RCC 7860 (cell line): ENCODE measurements around the gene KRT76.

Experiments
- DNase-seq: peaks from one replicate; pipeline ENCODE4 v3.0.0-alpha.2; 2015; ENCODE audit warnings: low spot score
- FAIRE-seq: peaks from 2 replicates; lab custom pipeline; 2012; peaks lifted over from hg19 to GRCh38; lab: Jason Lieb, UNC

KRT76 gene

DNA sequence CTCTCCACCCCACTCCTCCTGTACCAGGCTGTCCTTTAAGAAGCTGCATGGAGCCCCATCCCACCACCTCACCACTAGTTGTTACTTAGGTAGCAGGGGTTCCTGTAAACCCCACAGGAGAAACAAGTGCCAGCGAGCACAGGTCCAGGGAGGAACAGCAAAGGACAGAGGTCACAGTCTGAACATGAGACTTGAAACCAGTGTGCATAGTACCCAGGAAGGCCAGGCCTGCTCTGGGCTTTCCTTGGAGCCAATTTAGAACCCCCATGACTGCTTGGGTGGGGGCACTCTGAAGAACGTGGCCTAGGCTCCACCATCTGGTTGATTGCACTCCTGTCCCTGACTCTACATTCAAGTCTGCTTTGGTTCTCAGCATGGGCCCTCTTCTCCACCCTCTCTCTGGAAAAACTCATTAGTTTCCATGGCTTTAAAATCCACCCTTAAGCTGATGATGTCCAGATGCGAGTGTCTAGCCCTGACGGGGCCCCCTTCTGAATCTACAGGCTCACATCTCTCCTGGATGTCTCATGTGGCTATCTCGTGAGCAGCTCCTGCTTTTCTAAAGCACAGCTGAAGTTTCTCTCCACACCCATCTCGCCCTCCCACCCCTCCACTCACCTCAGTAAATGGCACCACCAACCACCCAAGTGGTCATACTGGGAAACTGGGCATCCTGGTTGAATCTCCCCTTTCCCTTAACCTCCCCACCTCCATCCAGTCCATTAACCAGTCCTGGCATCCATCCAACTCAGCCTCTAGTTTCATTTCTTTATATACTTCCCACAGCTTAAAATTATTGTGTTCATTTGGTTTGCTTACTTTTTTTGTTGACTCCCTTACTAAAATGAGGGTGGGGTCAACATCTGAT, 10.4 kb upstream of the KRT76 start:
- FAIRE-seq = no peak
- DNase-seq = no peak

DNA sequence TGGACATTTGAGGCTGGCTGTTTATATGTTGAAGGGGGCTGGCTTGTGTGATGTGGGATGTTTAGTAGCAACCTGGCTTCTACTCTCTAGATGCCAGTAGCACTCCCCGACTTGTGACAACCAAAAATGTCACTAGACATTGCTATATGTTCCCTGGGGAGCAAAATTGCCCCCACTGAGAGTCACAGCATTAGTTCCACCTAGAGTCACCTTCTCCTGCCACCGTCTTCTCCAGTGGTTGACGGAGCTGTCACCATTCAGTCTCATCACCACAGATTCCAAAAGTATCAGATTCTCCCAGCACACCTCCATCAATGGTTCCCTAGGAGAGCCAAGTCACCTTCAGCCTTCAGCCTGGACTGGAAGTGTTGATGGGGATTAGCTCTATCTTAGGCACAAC, 7.8 kb upstream of the KRT76 start:
- no peak for DNase-seq
- no peak for FAIRE-seq

DNA sequence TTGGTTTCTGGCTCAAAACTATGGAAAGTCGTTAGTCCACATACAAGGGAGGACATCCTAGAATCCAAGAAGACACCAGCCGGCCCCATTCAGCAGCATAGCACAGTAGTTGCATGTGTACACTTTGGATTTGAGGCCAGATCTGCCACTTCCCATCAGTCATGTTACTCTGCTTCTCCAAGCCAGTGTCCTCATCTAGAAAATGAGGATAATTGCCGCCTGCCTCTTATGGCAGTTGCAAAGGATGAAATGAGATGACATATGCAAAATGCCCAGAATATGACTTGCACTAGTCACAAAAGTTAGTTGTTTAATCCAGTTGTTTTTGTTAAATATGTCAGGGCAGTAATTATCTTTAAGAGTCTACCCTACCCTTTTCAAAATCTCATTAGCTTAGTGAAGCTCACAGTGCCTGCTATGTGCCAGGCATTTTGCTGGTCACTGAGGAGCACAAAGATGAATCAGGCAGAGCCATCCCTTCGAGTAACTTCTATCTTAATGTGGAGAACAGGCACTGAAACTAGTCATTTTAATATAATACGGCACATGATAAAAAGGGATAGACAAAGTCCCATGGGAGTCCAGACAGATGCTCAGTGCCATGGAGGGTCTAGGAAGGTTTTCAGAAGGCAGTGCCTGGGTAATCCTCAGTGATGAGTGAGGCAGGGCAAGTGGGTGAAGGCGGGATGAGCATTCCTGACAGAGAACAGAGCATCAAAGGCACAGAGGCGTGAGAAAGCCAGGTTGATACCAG, 6.6 kb upstream of the KRT76 start:
- FAIRE-seq (no peak), DNase-seq (no peak)

DNA sequence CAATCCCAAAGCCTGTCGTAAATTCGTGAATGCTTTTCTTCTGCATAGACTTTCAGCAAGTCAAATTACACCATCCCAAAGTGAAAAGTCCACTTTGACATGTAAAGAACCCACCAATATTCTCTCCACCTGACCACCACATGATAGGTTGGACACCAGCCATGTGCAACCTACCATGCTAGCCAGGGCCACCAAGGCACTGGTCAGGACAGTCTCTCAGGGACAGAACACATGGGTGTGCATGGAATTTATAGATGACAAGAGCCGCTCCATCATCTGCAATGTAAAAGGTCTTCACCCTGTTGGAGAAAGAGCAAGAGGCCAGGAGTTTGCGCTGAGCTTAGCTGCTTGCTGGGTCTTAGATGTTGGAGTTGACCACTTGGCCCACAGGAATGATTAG, 5.4 kb upstream of the KRT76 start:
- FAIRE-seq (no peak), DNase-seq (no peak)

DNA sequence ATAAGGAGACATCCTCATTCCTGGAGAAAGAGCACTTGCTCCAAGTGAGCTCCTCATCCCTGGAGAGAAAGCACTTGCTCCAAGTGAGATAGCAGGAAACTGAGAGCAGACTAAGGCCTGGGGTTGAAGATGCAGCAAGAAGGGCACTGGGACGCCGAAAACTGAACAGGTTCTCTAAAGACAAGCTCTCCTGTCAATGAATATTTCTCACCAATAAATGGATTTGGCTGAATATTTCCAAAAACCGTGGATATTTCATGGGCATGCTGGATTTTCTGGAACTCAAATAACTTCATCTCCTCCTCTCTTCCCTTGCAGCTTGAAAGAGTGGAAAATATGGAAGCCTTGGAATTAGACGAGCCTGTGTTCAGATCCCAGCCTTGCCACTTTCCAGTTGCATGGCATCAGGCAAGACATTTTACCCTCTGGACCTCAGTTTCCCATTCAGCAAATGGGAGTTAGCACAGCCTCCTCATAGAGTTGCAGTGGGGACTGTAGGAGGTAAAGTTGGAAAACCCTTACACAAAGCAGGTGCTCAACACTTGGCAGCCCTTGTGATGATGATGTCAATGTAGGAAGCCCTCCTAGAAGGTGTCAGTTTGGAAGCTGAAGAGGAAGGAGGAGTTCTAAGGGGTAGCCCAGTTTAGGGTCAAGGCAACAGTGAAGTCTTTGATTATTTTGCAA, 4.4 kb upstream of the KRT76 start:
- DNase-seq (no peak), FAIRE-seq (no peak)

DNA sequence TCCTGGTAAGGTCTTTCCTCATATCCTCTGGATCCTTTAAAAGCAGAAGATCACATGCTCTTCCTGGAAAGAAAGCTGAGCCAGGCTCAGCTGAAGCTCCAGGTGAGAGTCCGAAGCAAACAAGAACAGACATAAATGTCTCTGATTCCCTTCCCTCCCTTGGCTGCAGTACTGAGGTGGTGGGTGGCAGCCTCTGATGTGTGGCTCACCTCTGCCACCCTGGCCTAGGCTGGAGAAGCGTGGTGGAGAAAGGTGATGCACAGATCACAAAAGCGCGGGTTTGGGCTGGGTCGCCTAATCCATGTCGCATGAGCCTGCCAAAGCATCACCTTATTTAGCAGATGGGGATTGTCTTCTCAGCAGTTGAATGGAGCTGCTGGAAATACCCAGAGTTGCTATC, 2.8 kb upstream of the KRT76 start:
- no peak for FAIRE-seq
- DNase-seq = no peak

DNA sequence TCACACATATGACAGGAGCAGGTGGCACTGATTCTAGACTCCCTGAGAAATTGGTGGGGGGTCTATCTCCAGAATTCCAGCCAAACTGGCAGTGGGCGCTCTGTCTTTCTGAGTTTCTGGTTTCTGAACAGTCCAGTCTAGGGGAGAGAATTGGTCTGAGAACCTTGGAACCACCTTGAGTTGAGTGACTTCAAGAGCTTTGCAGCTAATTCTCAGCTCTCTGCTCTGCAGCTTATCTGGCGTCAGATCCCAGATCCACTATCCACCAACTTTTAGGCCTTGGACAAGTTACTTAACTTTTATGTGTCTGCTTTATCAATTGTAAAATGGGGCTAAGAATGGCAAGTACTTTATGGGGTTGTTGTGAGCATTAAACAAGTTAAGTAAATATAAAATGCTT, 1.7 kb upstream of the KRT76 start:
- FAIRE-seq (no peak), DNase-seq (no peak)

DNA sequence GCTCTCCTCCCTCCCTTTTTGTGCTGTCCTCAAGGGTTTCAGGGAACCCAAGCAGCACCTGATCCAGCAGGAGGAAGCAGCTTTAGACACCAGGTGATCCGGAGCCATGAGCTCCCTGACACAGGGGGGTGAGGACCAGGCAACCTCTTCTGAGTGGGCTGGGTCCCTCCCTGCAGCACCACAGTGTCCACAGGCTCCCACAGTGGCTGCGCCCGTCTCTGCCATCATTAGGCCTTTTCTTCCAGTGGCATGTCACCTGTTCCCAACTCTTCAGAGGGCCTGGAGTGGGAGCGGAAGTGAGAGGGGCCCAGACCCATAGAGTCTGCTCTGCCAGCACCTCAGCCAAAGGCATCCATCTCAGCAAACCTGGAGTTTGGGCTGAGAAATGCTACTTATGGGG, 421 bp upstream of the KRT76 start:
- no peak for FAIRE-seq
- no peak for DNase-seq

DNA sequence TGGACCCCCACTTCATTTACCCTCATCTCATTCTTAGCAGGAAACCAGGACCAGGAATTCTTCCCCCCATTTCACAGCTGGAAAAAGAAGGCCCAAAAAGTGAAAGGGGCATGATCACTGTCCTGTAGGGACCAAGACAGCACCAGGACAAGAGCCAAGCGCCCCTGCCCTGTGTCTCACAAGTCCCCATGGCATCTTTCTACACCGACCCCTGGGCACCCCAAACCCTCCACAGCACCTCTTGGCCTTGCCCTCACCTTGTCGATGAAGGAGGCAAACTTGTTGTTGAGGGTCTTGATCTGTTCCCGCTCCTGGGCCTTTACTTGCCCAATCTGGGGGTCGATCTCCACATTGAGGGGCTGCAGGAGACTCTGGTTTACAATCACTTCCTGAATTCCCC, 710 bp downstream of the KRT76 start:
- no peak for FAIRE-seq
- DNase-seq = no peak

DNA sequence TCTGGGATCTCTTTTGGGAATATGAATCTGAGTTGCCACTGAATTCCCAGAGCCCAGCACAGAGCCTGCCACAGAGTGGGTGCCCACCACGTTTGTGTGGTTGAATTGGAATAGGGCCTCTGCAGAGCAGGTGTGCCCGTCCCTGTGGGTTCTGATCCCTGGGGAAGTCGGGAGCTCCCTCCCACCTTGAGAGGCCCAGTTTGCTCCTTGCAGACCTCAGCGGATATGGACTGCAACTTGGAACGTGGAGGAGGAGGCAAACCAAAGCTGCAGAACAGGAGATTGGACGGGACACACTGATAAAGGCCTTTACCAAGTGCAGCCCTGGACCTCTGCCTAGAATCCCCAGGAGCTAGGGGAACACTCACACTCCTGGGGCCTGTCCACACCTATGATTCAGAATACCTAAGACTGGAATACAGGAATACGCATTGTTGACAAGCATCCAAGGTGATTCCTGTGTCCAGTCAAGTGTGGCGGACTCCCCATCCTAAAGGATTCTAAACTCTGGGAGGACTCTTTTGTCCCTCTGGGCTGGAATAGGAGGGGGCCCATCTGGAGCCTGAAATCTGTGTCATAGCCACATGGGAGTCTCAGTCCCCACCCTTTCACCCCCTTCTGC, 2.4 kb downstream of the KRT76 start:
- no peak for FAIRE-seq
- peak; percentile 8 for DNase-seq

DNA sequence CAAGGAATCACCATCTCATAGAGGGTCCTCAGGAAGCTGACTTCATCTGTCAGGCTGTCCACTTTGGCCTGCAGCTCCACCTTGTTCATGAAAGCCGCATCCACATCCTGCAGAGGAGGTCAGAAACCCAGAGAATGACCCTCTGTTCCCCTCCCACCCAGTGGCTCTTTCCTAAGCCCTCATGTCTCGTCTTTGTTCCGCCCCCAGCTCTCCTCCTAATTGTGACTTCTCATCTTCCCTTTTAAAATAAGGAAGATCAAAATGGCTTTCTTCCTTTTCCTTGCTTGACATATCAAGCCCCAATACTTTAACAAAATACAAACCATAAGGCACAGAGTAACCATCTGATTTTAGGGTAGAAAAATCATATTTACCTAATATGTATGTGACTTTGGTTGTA, 4.4 kb downstream of the KRT76 start:
- FAIRE-seq (no peak), DNase-seq (no peak)

DNA sequence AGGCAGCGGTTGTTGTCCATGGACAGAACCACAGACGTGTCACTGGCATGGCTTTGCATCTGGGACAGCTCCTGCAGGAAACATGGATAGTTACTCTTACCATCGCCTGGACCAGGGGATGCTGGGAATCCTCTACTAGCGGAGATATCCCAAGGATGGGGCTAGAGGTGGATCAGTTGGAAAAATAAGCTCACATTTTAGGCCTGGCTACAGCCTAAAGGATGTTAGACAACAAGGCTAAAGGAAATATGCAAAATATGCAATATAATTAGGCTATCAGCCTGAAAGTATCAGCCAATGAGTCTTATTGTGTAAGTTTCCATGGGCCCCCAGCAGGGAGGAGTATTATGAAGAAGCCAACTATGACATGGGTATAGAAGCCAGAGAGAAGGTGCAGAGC, 5.0 kb downstream of the KRT76 start:
- FAIRE-seq = no peak
- DNase-seq = no peak

DNA sequence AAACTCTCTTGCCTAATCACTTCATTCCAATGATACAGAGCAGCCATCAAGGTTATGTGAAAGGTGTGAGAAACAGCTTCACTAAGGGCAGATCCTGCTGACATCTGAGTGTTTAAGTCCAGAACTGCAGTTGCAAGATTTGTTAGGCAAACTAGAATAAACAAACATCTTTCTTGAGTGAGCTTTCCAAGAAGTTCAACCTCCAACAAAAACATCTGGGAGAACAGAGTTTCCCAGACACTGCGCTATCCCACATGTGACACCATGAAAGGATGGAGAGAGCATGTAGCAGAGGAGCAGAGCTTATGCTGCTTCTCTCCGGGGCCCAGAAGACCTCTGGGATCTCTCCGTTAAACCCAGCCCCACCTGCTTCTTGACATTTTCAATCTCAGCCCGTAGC, 5.6 kb downstream of the KRT76 start:
- no peak for FAIRE-seq
- no peak for DNase-seq

DNA sequence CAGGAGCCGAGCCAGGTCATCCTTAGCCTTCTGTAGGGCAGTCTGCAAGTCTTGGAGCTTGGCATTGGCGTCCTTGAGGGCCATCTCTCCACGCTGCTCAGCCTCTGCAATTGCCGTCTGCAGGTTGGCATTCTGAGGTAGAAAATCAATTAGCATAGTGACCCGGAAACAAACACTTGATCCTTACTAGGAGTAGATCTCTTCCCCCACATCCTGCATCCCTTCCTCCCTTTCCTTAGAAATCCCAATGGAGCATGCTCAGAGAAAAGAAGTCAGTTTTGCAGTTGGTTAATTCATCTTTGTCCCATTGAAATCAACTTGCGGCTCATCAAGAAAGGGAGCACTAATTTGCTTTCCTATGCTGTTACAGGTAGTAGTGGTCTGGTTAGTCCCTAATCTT, 6.1 kb downstream of the KRT76 start:
- FAIRE-seq (no peak), DNase-seq (no peak)

DNA sequence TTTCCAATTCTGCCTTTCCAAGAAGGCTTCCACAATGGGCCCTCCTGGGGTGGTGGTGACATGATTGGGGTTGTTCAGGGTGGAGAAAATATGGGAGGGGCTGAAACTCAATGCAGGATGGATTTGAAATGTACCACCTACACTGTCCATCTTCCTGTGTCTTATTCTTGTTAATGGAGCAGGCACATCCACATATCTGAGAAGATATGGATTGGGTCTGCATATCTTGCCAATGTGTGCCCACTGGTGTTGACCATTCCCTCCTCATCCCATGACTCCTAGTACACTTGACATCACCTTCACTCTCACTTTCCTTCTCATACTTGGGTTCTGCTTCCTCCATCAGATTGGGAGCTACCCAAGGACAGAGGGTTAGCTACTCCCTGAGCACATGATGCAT, 7.2 kb downstream of the KRT76 start:
- no peak for DNase-seq
- FAIRE-seq = no peak

DNA sequence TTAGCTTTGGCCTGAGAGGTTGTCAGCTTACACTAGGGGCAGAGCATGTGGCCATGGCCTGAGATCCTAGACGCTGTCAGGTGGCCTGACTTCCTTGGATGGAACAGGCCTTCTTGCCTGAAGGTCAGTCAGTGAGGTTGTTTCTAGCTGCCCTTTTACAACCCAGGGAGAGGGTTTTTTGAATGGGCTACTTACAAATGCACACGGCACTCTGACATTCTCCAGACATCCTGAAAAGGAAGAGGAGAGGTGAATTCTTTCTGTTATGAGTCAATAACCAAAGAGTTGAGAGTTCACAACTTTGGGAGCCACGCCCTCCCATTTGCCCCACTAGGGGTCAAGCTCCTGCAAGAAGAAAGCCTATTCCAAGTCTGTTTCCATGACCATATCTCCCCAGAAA, 7.8 kb downstream of the KRT76 start:
- no peak for FAIRE-seq

DNA sequence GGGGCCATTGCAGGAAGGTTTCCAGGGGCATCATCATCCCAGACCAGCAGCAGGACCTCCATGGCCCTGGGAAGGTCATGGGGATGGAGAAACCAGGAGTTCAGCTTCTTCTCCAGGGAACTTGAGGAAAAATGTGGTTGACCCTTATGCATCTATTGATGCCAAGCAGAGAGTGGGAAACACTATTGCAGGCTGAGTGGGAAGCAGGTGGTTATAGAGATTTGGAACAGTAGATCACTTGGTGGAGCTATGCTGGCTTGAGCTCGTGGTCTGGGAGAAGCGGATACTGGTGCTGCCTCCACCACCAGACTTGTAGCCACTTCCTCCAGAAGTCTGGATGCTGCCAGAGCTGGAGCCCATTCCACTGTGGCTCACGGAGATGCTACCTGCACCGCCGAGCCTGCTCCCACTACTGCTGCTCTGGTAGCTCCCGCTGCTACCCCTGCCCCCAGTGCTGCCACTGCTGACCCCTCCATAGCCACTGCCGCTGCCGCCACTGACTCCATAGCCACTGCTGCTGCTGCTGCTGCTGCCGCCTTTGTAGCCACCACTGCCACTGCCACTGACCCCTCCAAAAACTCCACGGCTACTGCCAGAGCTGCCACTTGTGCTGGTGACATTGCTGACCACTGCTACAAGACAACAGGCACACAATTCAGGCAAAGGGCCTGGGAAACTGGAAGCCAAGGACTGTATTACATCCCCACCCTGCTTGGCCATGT, 8.5 kb downstream of the KRT76 start:
- FAIRE-seq (no peak), DNase-seq (no peak)

More for the DNA sequence above, 7.8 kb downstream of the KRT76 start:
- no peak for DNase-seq

DNA sequence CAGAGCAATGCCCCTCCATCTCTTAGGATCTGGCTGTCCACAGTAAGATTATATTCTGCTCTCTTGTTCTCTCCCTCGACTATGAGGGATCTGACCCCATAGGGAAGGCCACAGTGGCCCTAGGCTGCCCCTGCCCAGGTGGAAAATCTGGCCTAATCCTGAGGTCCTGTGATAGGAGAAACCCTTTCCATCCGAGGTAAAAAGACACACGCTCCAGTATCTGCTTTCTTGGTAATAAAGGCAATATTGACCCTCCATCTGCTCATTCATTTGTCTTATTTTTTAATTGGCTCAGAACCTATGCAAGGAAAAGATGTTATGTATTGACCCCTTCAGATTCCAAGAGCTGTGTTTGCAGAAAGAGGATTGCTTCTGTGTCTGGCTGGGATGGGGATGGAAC, 9.7 kb downstream of the KRT76 start:
- DNase-seq (no peak), FAIRE-seq (no peak)

DNA sequence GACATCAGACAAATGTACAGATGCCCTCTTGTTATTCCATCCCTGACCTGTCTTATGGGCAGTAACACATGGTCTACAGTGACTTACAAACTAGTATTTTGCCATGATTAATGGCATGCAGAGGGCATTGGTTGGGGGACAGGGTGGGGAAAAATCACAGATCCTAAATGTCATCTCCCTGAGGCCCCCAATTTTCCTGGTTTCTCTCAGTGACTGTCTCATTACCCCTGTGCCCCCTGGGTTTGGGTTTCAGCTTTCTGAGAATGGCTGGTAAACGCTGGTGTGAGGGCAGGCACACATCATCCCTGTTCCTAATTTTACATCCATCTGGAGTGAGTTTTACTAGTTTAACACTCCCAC, 10.1 kb downstream of the KRT76 start:
- DNase-seq (no peak), FAIRE-seq (no peak)

DNA sequence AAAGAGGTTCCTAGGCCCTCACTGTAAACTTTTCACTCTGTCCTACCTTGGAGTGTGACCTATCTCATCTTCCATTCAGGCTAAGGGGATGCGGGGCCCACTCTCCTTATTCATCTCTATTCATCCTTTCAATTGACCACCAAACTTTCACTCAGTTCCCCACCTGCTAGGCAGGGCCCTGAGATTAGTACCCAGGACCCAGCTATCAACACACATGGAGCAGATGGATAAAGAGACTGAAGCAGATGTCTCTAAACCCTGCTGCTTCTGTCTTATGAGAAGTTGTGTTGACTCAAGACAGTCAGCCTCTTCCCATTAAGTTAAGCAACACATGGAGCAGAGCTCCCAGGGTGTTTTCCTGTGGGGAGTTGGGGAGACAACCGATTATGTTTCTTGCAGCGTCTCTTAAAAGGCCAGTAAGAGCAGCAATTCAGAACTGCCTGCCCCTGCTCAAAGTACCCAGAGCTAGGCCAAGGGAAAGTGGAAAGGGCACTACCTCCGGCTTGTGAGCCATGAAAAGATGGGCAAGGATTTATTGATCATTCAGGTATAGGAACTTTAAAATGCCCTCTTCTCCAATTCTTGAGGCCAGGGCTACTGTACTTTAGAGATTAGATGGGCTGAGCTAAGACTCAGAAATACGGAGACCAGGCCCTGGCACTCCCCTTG, 10.7 kb downstream of the KRT76 start:
- no peak for FAIRE-seq
- no peak for DNase-seq
